Motor neuron (in vitro differentiated cells): ENCODE results near the gene WWC2. TPM values are rescaled to one million over a fixed set of nuclear protein-coding genes. Genes with fewer than 3 reads are reported as not detected.

Experiments
- ATAC-seq, 8 experiments: fragments of 200-7000 bp; cut with Tn5 transposase; replicated peaks in 6 of 8; 2 replicates each; pipeline ENCODE4 v1.8.0; 2021; ENCODE audit warnings: mild to moderate bottlenecking in 8 of 8, moderate library complexity in 8 of 8
- H3K27ac ChIP-seq, 2 donors: fragments of 250-450 bp; sonication (Bioruptor Pico); 2 replicates each; pipeline ENCODE4 v1.9.0; 2021; ENCODE audit warnings: antibody characterized with exemption in 2 of 2, mild to moderate bottlenecking in 2 of 2, moderate library complexity in 1 of 2
- H3K4me1 ChIP-seq, 2 donors: fragments of 250-450 bp; sonication (Bioruptor Pico); replicated peaks in 1 of 2; 2 replicates each; pipeline ENCODE4 v1.6.1; 2021; ENCODE audit warnings: antibody characterized with exemption in 2 of 2, mild to moderate bottlenecking in 2 of 2, moderate library complexity in 1 of 2
- H3K4me3 ChIP-seq, 5 donors: fragments of 250-450 bp; sonication (Bioruptor Pico); 2 replicates each; pipeline ENCODE4 v1.9.0; 2021; ENCODE audit warnings: antibody characterized with exemption in 5 of 5, mild to moderate bottlenecking in 5 of 5, moderate library complexity in 4 of 5
- whole genome bisulfite sequencing, 10 experiments: fragments of 450-650 bp; shearing (Covaris generic); methylation state at CpG; one replicate each; pipeline ENCODE4 v1.0.0; 2022; 5-methylcytosine and 5-hydroxymethylcytosine counted together
- in situ Hi-C, 9 experiments: fragments of 400-800 bp; cut with MboI; loops; one replicate each; pipeline ENCODE4 v1.15.0; 2021; ENCODE audit warnings: low sequenced_read_pairs in 9 of 9, low pct_unique_long_range_greater_than_20kb in 2 of 9; ENCODE audit not compliant: unreplicated experiment in 9 of 9
- total RNA-seq, 8 experiments: library from RNA; unstranded; fragments of 300-600 nt; gene quantifications; 2 replicates each; pipeline versions ENCODE4 v1.2.3 to v1.2.4, GENCODE V29; 2022

The WWC2 gene
- total RNA-seq, 8 experiments from 2014 or later = 4.2 to 59.4 (median 12.9) TPM

- ATAC-seq = peak; percentile 85 to 96 (median 89)
- Histone ChIP-seq H3K4me1 (peaks cover 9 to 19% of the 10 kb centered on the region in 2 donors), H3K4me3 (no peak overlapping the region), H3K27ac (no peak overlapping the region)
- in situ Hi-C loops = loop anchor here in 5 of 9 experiments (10.0 to 25.0 kb wide), 3 partner anchors 175 to 327 kb away; partner anchors contain the start of gene WWC2 (in 1 of the 5)
- WGBS, 10 experiments = 0 to 37% (median 23%) methylated on average over 1 to 4 of the region's 7 CpGs
Observed at GRCh38 chr4:183261953-183262775, 163.1 kb downstream of the WWC2 start.

GRCh38 chr4:183262776-183263100 is 163.7 kb downstream of the WWC2 start:
- 67 to 100% (median 83%) methylated on average over 1 to 2 of the region's 6 CpGs; no CpG with 5 or more reads in 4 of the 10 experiments for WGBS, 10 experiments
- Histone ChIP-seq H3K4me3 (no peak overlapping the region), H3K27ac (no peak overlapping the region), H3K4me1 (peaks cover 9 to 19% of the 10 kb centered on the region in 2 donors)
- in situ Hi-C loops = loop anchor here in 5 of 9 experiments (10.0 to 25.0 kb wide), 3 partner anchors 175 to 328 kb away; partner anchors contain the start of gene WWC2 (in 1 of the 5)
- no peak for ATAC-seq

- H3K27ac ChIP-seq = no peak overlapping the region
- in situ Hi-C loops = loop anchor here in 5 of 9 experiments (10.0 to 25.0 kb wide), 3 partner anchors 177 to 329 kb away; partner anchors contain the start of gene WWC2 (in 1 of the 5)
- ATAC-seq = peak in 4 of 8 experiments; percentile 50 to 78 (median 67)
- WGBS, 10 experiments = 0 to 90% (median 37%) methylated on average over 1 to 7 of the region's 8 CpGs; no CpG with 5 or more reads in 2 of the 10 experiments
- H3K4me1 ChIP-seq = peaks cover 9 to 19% of the 10 kb centered on the region in 2 donors
- no peak overlapping the region for H3K4me3 ChIP-seq
Observed at GRCh38 chr4:183263787-183264386, 164.8 kb downstream of the WWC2 start.

GRCh38 chr4:183264614-183265013 is 165.6 kb downstream of the WWC2 start:
- no peak overlapping the region for H3K27ac ChIP-seq
- H3K4me3 ChIP-seq = no peak overlapping the region
- in situ Hi-C loops = loop anchor here in 5 of 9 experiments (10.0 to 25.0 kb wide), 3 partner anchors 177 to 330 kb away; partner anchors contain the start of gene WWC2 (in 1 of the 5)
- peak in 2 of 8 experiments; percentile 5 to 16 for ATAC-seq
- H3K4me1 ChIP-seq = peaks cover 9 to 19% of the 10 kb centered on the region in 2 donors
- 29 to 100% (median 83%) methylated on average over 1 of the region's 1 CpG; no CpG with 5 or more reads in 1 of the 10 experiments for WGBS, 10 experiments

GRCh38 chr4:183266371-183266770 is 167.3 kb downstream of the WWC2 start:
- in situ Hi-C loops = loop anchor here in 5 of 9 experiments (10.0 to 25.0 kb wide), 3 partner anchors 179 to 332 kb away; partner anchors contain the start of gene WWC2 (in 1 of the 5)
- 80 to 95% (median 93%) methylated on average over 2 to 3 of the region's 3 CpGs; no CpG with 5 or more reads in 3 of the 10 experiments for whole genome bisulfite sequencing, 10 experiments

GRCh38 chr4:183268556-183268955 is 169.5 kb downstream of the WWC2 start:
- no peak overlapping the region for H3K4me3 ChIP-seq
- in situ Hi-C loops = loop anchor here in 5 of 9 experiments (10.0 to 25.0 kb wide), 3 partner anchors 181 to 334 kb away; partner anchors contain the start of gene WWC2 (in 1 of the 5)

More at GRCh38 chr4:183266371-183266770, 167.3 kb downstream of the WWC2 start:
- no peak overlapping the region for H3K4me3 ChIP-seq
- H3K27ac ChIP-seq = no peak overlapping the region
- ATAC-seq = peak in 1 of 8 experiments; percentile 8
- H3K4me1 ChIP-seq = peaks cover 9 to 19% of the 10 kb centered on the region in 2 donors

GRCh38 chr4:183272384-183272783 is 173.3 kb downstream of the WWC2 start:
- WGBS, 10 experiments = 74 to 100% (median 91%) methylated on average over 1 to 3 of the region's 3 CpGs; no CpG with 5 or more reads in 4 of the 10 experiments
- no peak for ATAC-seq
- in situ Hi-C loops = loop anchor here in 4 of 9 experiments (25.0 kb wide), 2 partner anchors 185 to 335 kb away; partner anchors contain the start of gene WWC2 (in 1 of the 4)
- no peak overlapping the region for H3K4me3 ChIP-seq
- no peaks in the 10 kb centered on the region for H3K4me1 ChIP-seq
- H3K27ac ChIP-seq = no peak overlapping the region

More at GRCh38 chr4:183268556-183268955, 169.5 kb downstream of the WWC2 start:
- 73 to 100% (median 93%) methylated on average over 2 to 9 of the region's 9 CpGs; no CpG with 5 or more reads in 1 of the 10 experiments for WGBS, 10 experiments
- peaks cover 3 to 13% of the 10 kb centered on the region in 2 donors for H3K4me1 ChIP-seq
- no peak for ATAC-seq
- H3K27ac ChIP-seq = no peak overlapping the region

- no peak overlapping the region for H3K4me3 ChIP-seq
- in situ Hi-C loops = no loop called here
- WGBS, 10 experiments = 0 to 97% (median 10%) methylated on average over 1 of the region's 1 CpG
- ATAC-seq = no peak
- no peaks in the 10 kb centered on the region for H3K4me1 ChIP-seq
- no peak overlapping the region for H3K27ac ChIP-seq
Observed at GRCh38 chr4:183276106-183276505, 177.0 kb downstream of the WWC2 start.

- no peak for ATAC-seq
- Histone ChIP-seq H3K27ac (no peak overlapping the region), H3K4me3 (no peak overlapping the region), H3K4me1 (no peaks in the 10 kb centered on the region)
- in situ Hi-C loops = no loop called here
- 53 to 100% (median 89%) methylated on average over 3 to 11 of the region's 12 CpGs; no CpG with 5 or more reads in 3 of the 10 experiments for WGBS, 10 experiments
Observed at GRCh38 chr4:183284258-183284785, 185.3 kb downstream of the WWC2 start.

- Histone ChIP-seq H3K4me3 (no peak overlapping the region), H3K4me1 (no peaks in the 10 kb centered on the region), H3K27ac (no peak overlapping the region)
- WGBS, 10 experiments = 25 to 100% (median 85%) methylated on average over 1 to 4 of the region's 4 CpGs; no CpG with 5 or more reads in 2 of the 10 experiments
- in situ Hi-C loops = no loop called here
- no peak for ATAC-seq
Observed at GRCh38 chr4:183284965-183285364, 185.9 kb downstream of the WWC2 start.

- H3K4me3 ChIP-seq = no peak overlapping the region
- no peak overlapping the region for H3K27ac ChIP-seq
- in situ Hi-C loops = no loop called here
- H3K4me1 ChIP-seq = no peaks in the 10 kb centered on the region
- no peak for ATAC-seq
- 70 to 100% (median 94%) methylated on average over 1 to 7 of the region's 7 CpGs for WGBS, 10 experiments
Observed at GRCh38 chr4:183285886-183286285, 186.8 kb downstream of the WWC2 start.

- ATAC-seq = no peak
- in situ Hi-C loops = no loop called here
- WGBS, 10 experiments = 86 to 100% (median 94%) methylated on average over 1 to 7 of the region's 11 CpGs; no CpG with 5 or more reads in 3 of the 10 experiments
- Histone ChIP-seq H3K4me1 (no peaks in the 10 kb centered on the region), H3K27ac (no peak overlapping the region), H3K4me3 (no peak overlapping the region)
Observed at GRCh38 chr4:183286590-183287308, 187.7 kb downstream of the WWC2 start.
